Hepatocyte (in vitro differentiated cells): ENCODE measurements around the gene DLG3. TPM values are rescaled to one million over a fixed set of nuclear protein-coding genes. Genes with fewer than 3 reads are reported as not detected.
A peak's percentile ranks its signal among the peaks of the same experiment; 100 is the strongest.

Experiments used
- DNase-seq: peaks from one replicate; pipeline ENCODE4 v3.0.0-alpha.2; 2016; ENCODE audit warnings: low spot score
- H2AFZ ChIP-seq: fragments of 200-600 bp; sonication (generic); 2 replicates; pipeline ENCODE4 v1.6.0; 2016; ENCODE audit warnings: antibody characterized with exemption, mild to moderate bottlenecking
- H3K27ac ChIP-seq: fragments of 200-600 bp; sonication (generic); 2 replicates; pipeline ENCODE4 v1.5.1; 2016; ENCODE audit warnings: mild to moderate bottlenecking
- H3K27me3 ChIP-seq: fragments of 200-600 bp; sonication (generic); 2 replicates; pipeline ENCODE4 v1.6.1; 2016
- H3K36me3 ChIP-seq: fragments of 200-600 bp; sonication (generic); replicated peaks from 2 replicates; pipeline ENCODE4 v1.5.1; 2016; ENCODE audit warnings: low read depth; ENCODE audit not compliant: insufficient read depth
- H3K4me1 ChIP-seq: fragments of 200-600 bp; sonication (generic); 2 replicates; pipeline ENCODE4 v1.5.1; 2016; ENCODE audit warnings: mild to moderate bottlenecking, moderate library complexity; ENCODE audit not compliant: insufficient read depth
- H3K4me2 ChIP-seq: fragments of 200-600 bp; sonication (generic); 2 replicates; pipeline ENCODE4 v1.6.0; 2016
- H3K4me3 ChIP-seq: fragments of 200-600 bp; sonication (generic); 2 replicates; pipeline ENCODE4 v1.5.1; 2016; ENCODE audit warnings: mild to moderate bottlenecking
- H3K79me2 ChIP-seq: fragments of 200-600 bp; sonication (generic); 2 replicates; pipeline ENCODE4 v1.6.0; 2017; ENCODE audit warnings: mild to moderate bottlenecking
- H3K9me2 ChIP-seq: fragments of 200-600 bp; sonication (generic); replicated peaks from 2 replicates; pipeline ENCODE4 v1.6.0; 2017; ENCODE audit warnings: mild to moderate bottlenecking; ENCODE audit not compliant: insufficient read depth
- H3K9me3 ChIP-seq: fragments of 200-600 bp; sonication (generic); 2 replicates; pipeline ENCODE4 v1.5.1; 2016; ENCODE audit warnings: low read depth, mild to moderate bottlenecking
- H4K20me1 ChIP-seq: fragments of 200-600 bp; sonication (generic); 2 replicates; pipeline ENCODE4 v1.6.0; 2016; ENCODE audit warnings: mild to moderate bottlenecking; ENCODE audit not compliant: insufficient read depth, poor library complexity, severe bottlenecking
- EZH2 ChIP-seq: fragments of 200-600 bp; sonication (generic); IDR thresholded peaks from 2 replicates; pipeline ENCODE4 v1.6.1; 2016; ENCODE audit warnings: antibody characterized with exemption, mild to moderate bottlenecking, borderline replicate concordance
- EZH2phosphoT487 ChIP-seq: fragments of 200-600 bp; sonication (generic); IDR thresholded peaks from one replicate; pipeline ENCODE4 v1.6.1; 2018; ENCODE audit warnings: antibody characterized with exemption, mild to moderate bottlenecking, low read depth, moderate library complexity; ENCODE audit not compliant: unreplicated experiment, severe bottlenecking
- WGBS: methylation state at CpG from one replicate; pipeline ENCODE4 v1.1.6; 2016; ENCODE audit warnings: low lambda C conversion rate; ENCODE audit errors: missing lambda C conversion rate; 5-methylcytosine and 5-hydroxymethylcytosine counted together
- polyA plus RNA-seq: library from polyadenylated mRNA; unstranded; fragments of >200 nt; fragmentation: Nextera tagmentation; extraction: Ambion mirVana; gene quantifications from 2 replicates; pipeline ENCODE4 v1.2.1, GENCODE V29; 2016
- total RNA-seq: library from RNA; depleted of rRNA; stranded (reverse); fragments of >200 nt; gene quantifications from 2 replicates; pipeline ENCODE4 v1.2.3, GENCODE V29; 2014
- TF ChIP-seq, protein P1 (sequence below): fragments of 200-600 bp; sonication (generic); IDR thresholded peaks from 2 replicates; pipeline ENCODE4 v1.5.1; 2016; ENCODE audit warnings: antibody characterized with exemption, mild to moderate bottlenecking; ENCODE audit not compliant: poor library complexity

DLG3 gene
- total and polyA plus RNA-seq, 2 experiments from 2014 or later: 9.6 to 17.7 TPM

DNA sequence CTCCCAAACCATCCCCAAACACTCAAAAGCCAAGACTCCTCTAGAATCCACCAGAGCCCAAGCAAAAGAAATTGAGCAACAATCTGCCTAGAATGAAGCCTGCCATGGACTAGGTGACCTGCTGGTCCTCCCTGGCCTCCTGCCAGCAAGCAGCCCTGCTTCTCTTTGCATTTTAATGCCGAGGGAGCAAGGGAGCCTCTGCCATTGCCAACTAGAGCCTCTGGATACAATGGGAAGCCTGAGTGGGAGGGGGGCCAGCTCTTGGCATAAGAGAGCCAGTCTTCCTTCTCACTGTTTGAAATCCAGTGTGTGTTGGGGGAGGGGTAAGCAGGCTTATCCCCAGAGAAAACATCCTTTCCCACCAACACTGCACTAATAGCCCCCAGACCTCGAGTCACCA is 23.0 kb upstream of the DLG3 start:
- no peak overlapping the region for H2AFZ ChIP-seq
- no peak for DNase-seq
- no peaks in the 10 kb centered on the region for H3K27me3 ChIP-seq
- no peaks in the 10 kb centered on the region for H3K9me3 ChIP-seq
- H3K36me3 ChIP-seq: no peaks in the 10 kb centered on the region
- no peaks in the 10 kb centered on the region for H3K4me1 ChIP-seq
- no peak overlapping the region for H3K4me2 ChIP-seq
- WGBS: 55% methylated on average over 1 of the region's 2 CpGs
- H4K20me1 ChIP-seq: no peaks in the 10 kb centered on the region
- H3K4me3 ChIP-seq: no peak overlapping the region
- H3K27ac ChIP-seq: no peak overlapping the region
- no peaks in the 10 kb centered on the region for H3K9me2 ChIP-seq
- TF ChIP-seq, protein P1, sequence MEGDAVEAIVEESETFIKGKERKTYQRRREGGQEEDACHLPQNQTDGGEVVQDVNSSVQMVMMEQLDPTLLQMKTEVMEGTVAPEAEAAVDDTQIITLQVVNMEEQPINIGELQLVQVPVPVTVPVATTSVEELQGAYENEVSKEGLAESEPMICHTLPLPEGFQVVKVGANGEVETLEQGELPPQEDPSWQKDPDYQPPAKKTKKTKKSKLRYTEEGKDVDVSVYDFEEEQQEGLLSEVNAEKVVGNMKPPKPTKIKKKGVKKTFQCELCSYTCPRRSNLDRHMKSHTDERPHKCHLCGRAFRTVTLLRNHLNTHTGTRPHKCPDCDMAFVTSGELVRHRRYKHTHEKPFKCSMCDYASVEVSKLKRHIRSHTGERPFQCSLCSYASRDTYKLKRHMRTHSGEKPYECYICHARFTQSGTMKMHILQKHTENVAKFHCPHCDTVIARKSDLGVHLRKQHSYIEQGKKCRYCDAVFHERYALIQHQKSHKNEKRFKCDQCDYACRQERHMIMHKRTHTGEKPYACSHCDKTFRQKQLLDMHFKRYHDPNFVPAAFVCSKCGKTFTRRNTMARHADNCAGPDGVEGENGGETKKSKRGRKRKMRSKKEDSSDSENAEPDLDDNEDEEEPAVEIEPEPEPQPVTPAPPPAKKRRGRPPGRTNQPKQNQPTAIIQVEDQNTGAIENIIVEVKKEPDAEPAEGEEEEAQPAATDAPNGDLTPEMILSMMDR: no peak
- TF ChIP-seq EZH2 (no peak), EZH2phosphoT487 (no peak)
- H3K79me2 ChIP-seq: no peaks in the 10 kb centered on the region

DNA sequence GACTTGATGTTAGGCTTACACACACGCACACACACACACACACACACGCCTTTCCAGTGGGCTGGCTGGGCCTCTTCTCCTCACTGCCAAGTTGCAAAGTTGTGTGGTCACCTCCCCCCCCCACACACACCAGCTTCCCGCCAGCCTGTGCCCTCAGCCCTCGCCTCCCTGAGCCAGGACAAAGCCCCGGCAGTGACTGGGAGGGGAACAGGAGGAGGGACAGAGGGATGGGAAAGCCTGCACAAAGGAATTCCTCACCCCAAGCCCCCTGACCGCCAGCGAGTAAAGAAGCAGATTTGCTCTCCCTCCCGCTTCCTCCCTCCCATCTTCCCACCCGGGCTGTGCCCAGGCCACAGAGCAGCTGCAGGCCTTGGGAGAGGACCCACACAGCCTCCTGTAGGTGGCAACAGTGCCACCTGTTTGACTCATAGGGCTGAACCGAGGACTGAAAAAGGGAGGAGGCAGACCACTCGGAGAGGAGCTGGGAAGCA is 21.7 kb upstream of the DLG3 start, which contains the start of gene GDPD2:
GDPD2 (plus strand) TSS at position 464 of the 491 bp plus-strand sequence. CDS start 1,671 bp downstream, outside the sequence.
- H4K20me1 ChIP-seq: no peaks in the 10 kb centered on the region
- H3K36me3 ChIP-seq: no peaks in the 10 kb centered on the region
- no peak within 1 kb of the TSS for H3K27ac ChIP-seq
- H3K4me1 ChIP-seq: no peaks in the 10 kb centered on the region
- no peaks in the 10 kb centered on the region for H3K79me2 ChIP-seq
- H3K4me2 ChIP-seq: peak within 1 kb of the TSS; percentile 42
- H3K27me3 ChIP-seq: no peaks in the 10 kb centered on the region
- TF ChIP-seq, protein P1: peak; percentile 41
- TF ChIP-seq EZH2 (no peak), EZH2phosphoT487 (no peak)
- H3K4me3 ChIP-seq: no peak within 1 kb of the TSS
- DNase-seq: peak; percentile 58
- 41% methylated on average over 10 of the region's 11 CpGs for WGBS
- H3K9me2 ChIP-seq: no peaks in the 10 kb centered on the region
- no peak within 1 kb of the TSS for H2AFZ ChIP-seq
- no peaks in the 10 kb centered on the region for H3K9me3 ChIP-seq

DNA sequence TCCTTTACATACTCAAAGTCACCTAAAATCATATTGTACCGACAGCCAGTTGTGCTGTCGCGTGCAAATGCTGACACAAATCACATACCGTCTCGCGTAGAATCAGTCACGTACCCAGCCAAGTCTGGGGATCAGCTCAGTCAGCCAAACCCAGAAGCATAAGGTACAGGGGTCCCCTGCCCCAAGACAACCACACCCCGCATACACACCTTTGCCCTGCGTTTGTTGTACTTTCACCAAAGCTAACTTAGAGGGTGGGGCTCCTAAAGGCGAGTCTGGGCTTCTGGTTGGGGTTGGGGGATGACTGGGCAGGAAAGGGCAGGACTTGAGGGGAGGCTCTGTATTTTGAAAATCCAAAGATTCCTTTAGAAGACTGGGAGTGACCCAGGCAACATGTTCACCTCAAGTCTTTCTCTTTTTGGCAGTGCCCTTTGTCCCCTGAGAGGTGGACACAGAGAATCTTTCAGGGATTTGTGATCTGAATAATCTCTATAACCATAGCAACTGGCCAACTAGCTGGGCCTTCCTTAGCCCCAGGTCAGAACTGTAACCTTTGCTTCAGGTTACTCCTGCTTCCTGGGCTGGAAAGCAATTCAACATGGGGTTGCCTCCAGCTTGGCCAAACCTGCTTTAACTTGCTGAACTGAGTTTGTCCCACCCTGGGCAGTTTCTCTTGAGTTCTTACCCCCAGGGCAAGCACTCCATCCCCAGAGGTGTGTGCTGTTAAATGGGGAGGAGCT is 20.5 kb upstream of the DLG3 start:
- DNase-seq: no peak
- Histone ChIP-seq H3K4me1 (no peaks in the 10 kb centered on the region), H3K79me2 (no peaks in the 10 kb centered on the region), H3K9me3 (no peaks in the 10 kb centered on the region), H3K9me2 (no peaks in the 10 kb centered on the region), H3K27me3 (no peaks in the 10 kb centered on the region), H3K4me3 (no peak overlapping the region), H4K20me1 (no peaks in the 10 kb centered on the region), H3K36me3 (no peaks in the 10 kb centered on the region), H3K27ac (no peak overlapping the region), H3K4me2 (no peak overlapping the region), H2AFZ (no peak overlapping the region)
- TF ChIP-seq EZH2phosphoT487 (no peak), EZH2 (no peak)
- TF ChIP-seq, protein P1: no peak
- WGBS: 67% methylated on average over 10 of the region's 10 CpGs
